Activated T-cell treated with anti-CD3 and anti-CD28 coated beads for 4 hours (primary cell): ENCODE results near the gene HNRNPF.
A peak's percentile ranks its signal among the peaks of the same experiment; 100 is the strongest.
"Not testable (repeated sequence)": the region's sequence is repeated elsewhere in the genome, so short reads cannot be mapped to it uniquely, and the experiment has no call there.

ENCODE experiments used
- DNase-seq: peaks from one replicate; pipeline ENCODE4 v3.0.0-alpha.2; 2020

HNRNPF gene

GRCh38 chr10:43408710-43409384 is at the start of gene HNRNPF:
TSS of gene HNRNPF (minus strand) at chr10:43409186. CDS start at chr10:43387884, 21,302 bp downstream.
- peak; percentile 92 for DNase-seq

- no peak for DNase-seq
These were observed 49.2 kb upstream of the HNRNPF start for GRCh38 chr10:43458227-43458626.

- not testable (repeated sequence) for DNase-seq
These were observed 47.6 kb upstream of the HNRNPF start for GRCh38 chr10:43456561-43456960.

- DNase-seq = not testable (repeated sequence)
These were observed 45.0 kb upstream of the HNRNPF start for GRCh38 chr10:43454025-43454424.

- DNase-seq = no peak
These were observed 44.4 kb upstream of the HNRNPF start for GRCh38 chr10:43453266-43453831.

GRCh38 chr10:43452356-43452914 is 43.4 kb upstream of the HNRNPF start:
- DNase-seq = no peak

GRCh38 chr10:43448742-43449141 is 39.8 kb upstream of the HNRNPF start:
- DNase-seq = no peak

- not testable (repeated sequence) for DNase-seq
These were observed 37.4 kb upstream of the HNRNPF start for GRCh38 chr10:43446219-43447017.

- no peak for DNase-seq
These were observed 36.0 kb upstream of the HNRNPF start for GRCh38 chr10:43444897-43445466.

- no peak for DNase-seq
These were observed 35.3 kb upstream of the HNRNPF start for GRCh38 chr10:43444323-43444722.

- DNase-seq = no peak
These were observed 31.6 kb upstream of the HNRNPF start for GRCh38 chr10:43440463-43441134.

GRCh38 chr10:43437141-43437870 is 28.3 kb upstream of the HNRNPF start:
- DNase-seq = no peak

- peak; percentile 73 for DNase-seq
These were observed 27.5 kb upstream of the HNRNPF start, which contains the start of gene ZNF487 for GRCh38 chr10:43436291-43437140. TSS of gene ZNF487 (plus strand) at chr10:43437111. CDS start at chr10:43475814, 38,703 bp downstream.

GRCh38 chr10:43430926-43431663 is 22.1 kb upstream of the HNRNPF start:
- no peak for DNase-seq

GRCh38 chr10:43427166-43427825 is 18.3 kb upstream of the HNRNPF start:
- peak; percentile 34 for DNase-seq

- DNase-seq = not testable (repeated sequence)
These were observed 17.5 kb upstream of the HNRNPF start for GRCh38 chr10:43426476-43426875.

- DNase-seq = no peak
These were observed 15.4 kb upstream of the HNRNPF start for GRCh38 chr10:43424416-43424815.

- not testable (repeated sequence) for DNase-seq
These were observed 13.0 kb upstream of the HNRNPF start for GRCh38 chr10:43421944-43422343.

- DNase-seq = no peak
These were observed 12.5 kb upstream of the HNRNPF start for GRCh38 chr10:43421519-43421918.

- DNase-seq = no peak
These were observed 12.2 kb upstream of the HNRNPF start for GRCh38 chr10:43421201-43421507.
